GM10248 (cell line): ENCODE data around the gene BCL2.

Experiments
- CTCF ChIA-PET: fragments of 300-600 bp; sonication (Branson Sonifier 250); formaldehyde crosslinking; extraction: SDS; loops from one replicate; lab custom pipeline; 2021; ENCODE audit warnings: antibody characterized with exemption; lab: Yijun Ruan, JAX
- POLR2A ChIA-PET: fragments of 350-650 bp; sonication (Branson Sonifier 250); formaldehyde crosslinking; extraction: SDS; loops from one replicate; lab custom pipeline; 2020; ENCODE audit warnings: antibody characterized with exemption; lab: Yijun Ruan, JAX
- DNase-seq: peaks from one replicate; pipeline ENCODE4 v3.0.0; 2012; ENCODE audit errors: extremely low spot score
- TF ChIP-seq, protein P1 (sequence below): IDR thresholded peaks from 2 replicates; pipeline ENCODE4 v1.5.1; 2012; ENCODE audit warnings: mild to moderate bottlenecking, low read depth; ENCODE audit errors: extremely low read depth, missing control alignments, control extremely low read depth

The BCL2 gene

DNA sequence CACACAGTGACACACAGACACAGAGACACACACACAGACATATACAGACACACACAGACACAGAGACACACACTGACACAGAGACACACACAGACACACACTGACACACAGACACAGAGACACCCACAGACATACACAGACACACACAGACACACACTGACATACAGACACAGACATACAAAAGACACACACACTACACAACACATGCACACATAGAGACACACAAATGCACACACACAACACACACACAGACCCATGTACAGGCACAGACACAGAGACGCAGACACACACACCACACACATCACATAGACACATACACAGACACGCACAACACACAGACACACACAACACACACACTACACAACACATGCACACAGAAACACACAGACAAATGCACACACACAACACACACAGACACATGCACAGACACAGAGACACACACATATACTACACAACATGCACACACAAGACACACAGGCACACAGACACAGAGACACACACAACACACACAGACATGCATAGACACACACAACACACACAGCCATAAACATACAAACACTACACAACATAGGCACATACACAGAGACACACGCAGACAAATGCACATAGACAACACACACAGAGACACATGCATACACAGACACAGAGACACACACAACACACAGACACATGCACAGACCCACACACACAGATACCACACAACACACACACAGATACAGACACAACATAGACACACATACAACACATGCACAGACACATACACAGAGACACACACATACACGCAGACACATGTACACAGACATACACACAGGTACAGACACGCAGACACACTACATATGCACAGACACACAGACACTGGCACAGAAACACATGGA lies 120.5 kb downstream of the BCL2 start:
- DNase-seq = no peak
- TF ChIP-seq, protein P1, sequence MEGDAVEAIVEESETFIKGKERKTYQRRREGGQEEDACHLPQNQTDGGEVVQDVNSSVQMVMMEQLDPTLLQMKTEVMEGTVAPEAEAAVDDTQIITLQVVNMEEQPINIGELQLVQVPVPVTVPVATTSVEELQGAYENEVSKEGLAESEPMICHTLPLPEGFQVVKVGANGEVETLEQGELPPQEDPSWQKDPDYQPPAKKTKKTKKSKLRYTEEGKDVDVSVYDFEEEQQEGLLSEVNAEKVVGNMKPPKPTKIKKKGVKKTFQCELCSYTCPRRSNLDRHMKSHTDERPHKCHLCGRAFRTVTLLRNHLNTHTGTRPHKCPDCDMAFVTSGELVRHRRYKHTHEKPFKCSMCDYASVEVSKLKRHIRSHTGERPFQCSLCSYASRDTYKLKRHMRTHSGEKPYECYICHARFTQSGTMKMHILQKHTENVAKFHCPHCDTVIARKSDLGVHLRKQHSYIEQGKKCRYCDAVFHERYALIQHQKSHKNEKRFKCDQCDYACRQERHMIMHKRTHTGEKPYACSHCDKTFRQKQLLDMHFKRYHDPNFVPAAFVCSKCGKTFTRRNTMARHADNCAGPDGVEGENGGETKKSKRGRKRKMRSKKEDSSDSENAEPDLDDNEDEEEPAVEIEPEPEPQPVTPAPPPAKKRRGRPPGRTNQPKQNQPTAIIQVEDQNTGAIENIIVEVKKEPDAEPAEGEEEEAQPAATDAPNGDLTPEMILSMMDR = no peak
- ChIA-PET CTCF (no interaction called here), POLR2A (no interaction called here)

DNA sequence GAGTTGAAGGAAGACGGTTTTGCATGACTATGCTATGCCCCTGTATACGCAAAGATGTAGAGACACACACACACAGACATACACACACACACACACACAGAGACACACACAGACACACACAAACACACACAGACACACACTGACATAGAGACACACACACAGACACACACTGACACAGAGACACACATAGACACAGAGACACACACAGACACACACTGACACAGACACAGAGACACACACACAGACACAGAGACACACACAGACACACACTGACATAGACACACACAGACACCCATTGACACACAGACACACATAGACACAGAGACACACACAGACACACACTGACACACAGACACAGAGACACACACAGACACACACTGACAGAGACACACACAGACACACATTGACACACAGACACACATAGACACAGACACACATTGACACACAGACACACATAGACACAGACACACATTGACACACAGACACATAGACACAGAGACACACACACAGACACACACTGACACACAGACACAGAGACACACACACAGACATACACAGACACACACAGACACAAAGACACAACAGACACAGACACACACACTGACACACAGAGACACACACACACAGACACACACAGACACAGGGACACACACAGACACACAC lies 121.3 kb downstream of the BCL2 start:
- ChIA-PET CTCF (no interaction called here), POLR2A (no interaction called here)
- TF ChIP-seq, protein P1 = no peak
- no peak for DNase-seq

DNA sequence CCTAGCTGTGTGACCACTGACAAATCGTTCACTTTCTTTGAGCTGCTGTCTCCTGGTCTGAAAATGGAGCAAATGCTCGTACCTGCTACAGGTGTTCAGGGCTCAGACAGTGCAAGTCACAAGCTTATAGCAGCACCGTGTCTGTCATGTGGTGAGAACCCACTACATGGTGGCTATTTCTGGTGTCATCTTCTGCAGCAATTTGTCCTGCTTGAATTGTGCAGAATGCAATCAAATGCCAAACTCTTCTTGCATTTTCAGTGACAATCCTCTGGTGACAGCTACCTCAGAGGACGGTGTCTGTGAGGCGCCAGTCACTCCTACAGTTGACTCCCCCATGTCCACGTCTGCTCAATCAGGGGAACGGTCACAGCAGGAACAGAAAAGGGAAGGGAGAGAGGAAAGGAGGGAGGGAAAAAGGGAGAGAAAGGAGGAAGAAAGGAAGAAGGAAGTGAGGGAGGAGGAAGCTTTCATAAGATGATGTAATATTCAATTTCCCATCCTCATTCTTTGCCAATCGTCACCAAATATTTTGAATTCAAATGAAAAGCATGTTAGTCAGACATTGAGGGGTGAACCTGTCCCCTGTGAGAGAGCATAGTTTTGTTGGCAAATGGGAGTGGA lies 122.2 kb downstream of the BCL2 start:
- TF ChIP-seq, protein P1 = no peak
- DNase-seq = no peak
- ChIA-PET CTCF (interaction anchor here (0.9 to 1.8 kb wide), 10 partner anchors 7 to 121 kb away, joined by 3 to 6 read pairs (median 3); no protein-coding TSS in a partner anchor), POLR2A (interaction anchor here (1.1 kb wide), 1 partner anchor 120 kb away, joined by 4 read pairs; no protein-coding TSS in a partner anchor)

DNA sequence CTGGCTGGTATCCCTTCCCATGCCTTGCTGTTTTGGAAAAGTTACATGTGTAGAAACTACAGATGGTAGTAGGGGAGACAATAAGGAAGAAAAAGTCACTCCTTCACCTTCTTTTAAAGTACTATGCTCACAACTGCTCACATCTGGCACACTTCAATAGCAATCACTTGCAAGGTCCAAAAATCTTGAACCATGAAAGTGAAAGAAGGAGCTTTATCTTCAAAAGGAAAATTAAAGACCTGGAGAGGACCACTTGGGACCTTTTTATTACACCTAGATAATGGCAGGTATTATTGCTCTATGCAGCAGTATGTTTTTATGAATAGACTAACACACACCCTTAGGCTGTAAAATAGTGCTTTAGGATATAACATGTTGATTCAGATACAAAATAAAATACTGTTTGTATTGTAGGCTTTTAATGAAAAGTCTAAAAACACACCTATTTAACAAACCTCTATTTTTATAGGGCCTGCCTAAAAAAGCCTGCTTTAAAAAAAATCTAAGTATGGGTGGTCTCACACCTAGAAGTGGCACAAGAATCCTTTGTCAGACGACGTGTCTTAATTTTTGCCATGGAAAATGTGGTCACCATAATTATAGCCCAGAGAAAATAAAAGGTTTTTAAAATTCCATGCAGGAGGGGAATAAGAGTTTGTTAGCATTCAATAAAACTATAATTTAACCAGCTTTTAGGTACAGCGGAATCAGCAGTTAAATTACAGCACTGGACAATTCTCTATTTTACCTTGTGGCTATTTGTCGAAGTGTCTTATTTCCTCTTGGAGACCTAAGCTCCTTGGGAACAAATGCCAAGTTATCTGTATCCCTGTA lies 124.0 kb downstream of the BCL2 start:
- ChIA-PET POLR2A (no interaction called here), CTCF (interaction anchor here (1.0 to 1.8 kb wide), 9 partner anchors 8 to 127 kb away, joined by 3 to 6 read pairs (median 4); no protein-coding TSS in a partner anchor)
- TF ChIP-seq, protein P1 = no peak
- no peak for DNase-seq

DNA sequence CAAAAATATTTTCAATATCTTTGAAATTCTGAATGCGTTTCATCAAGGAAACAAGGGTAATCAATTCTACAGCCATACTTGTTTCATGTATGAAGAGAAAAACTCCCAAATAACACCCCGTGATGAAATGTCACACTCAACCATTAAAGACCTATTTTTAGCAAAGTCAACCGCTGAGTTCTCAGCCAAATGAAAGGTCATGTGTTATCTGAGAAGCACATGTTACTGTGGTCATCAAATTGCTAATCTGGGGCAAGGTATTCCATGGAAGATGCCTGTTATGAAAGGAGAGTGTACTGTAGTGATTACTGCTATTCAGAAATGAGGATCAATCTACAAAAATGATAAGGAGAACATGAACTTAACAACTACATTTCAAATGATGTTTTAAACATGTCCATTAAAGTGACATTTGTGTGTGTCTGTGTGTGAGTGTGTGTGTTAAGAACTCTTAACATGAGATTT lies 126.7 kb downstream of the BCL2 start:
- DNase-seq = no peak
- ChIA-PET POLR2A (interaction anchor here (0.7 to 1.3 kb wide), 2 partner anchors 32 to 122 kb away, joined by 3 read pairs; no protein-coding TSS in a partner anchor), CTCF (interaction anchor here (1.0 to 2.2 kb wide), 5 partner anchors 10 to 126 kb away, joined by 3 to 9 read pairs (median 4); partner anchors contain the start of gene BCL2)
- TF ChIP-seq, protein P1 = no peak
